Measurements from ENCODE around the gene CDC20B.
"Not testable (repeated sequence)": the region's sequence is repeated elsewhere in the genome, so short reads cannot be mapped to it uniquely, and the experiment has no call there.

CDC20B gene

GRCh38 chr5:55159763-55160492 lies 13.0 kb downstream of the CDC20B start, which contains the start of gene GPX8:
Gene GPX8, plus strand, starts transcription at chr5:55160171. Its CDS starts 22 bp downstream, at chr5:55160193.
- DNase-seq: peak; percentile 11 to 49

GRCh38 chr5:55154873-55155272 lies 18.1 kb downstream of the CDC20B start:
- DNase-seq: no peak

- DNase-seq: no peak
Measured at GRCh38 chr5:55151923-55152842, 20.8 kb downstream of the CDC20B start.

GRCh38 chr5:55149308-55149795 lies 23.6 kb downstream of the CDC20B start:
- DNase-seq: no peak

- peak; percentile 86 to 91 for DNase-seq
Measured at GRCh38 chr5:55146543-55147151, 26.3 kb downstream of the CDC20B start.

GRCh38 chr5:55146080-55146479 lies 26.9 kb downstream of the CDC20B start:
- no peak for DNase-seq

GRCh38 chr5:55143624-55144023 lies 29.4 kb downstream of the CDC20B start:
- DNase-seq: no peak

- no peak for DNase-seq
Measured at GRCh38 chr5:55141945-55142690, 30.9 kb downstream of the CDC20B start.

- no peak for DNase-seq
Measured at GRCh38 chr5:55140908-55141665, 31.9 kb downstream of the CDC20B start.

- DNase-seq: no peak
Measured at GRCh38 chr5:55136521-55136920, 36.5 kb downstream of the CDC20B start.

GRCh38 chr5:55134053-55134722 lies 38.8 kb downstream of the CDC20B start:
- no peak for DNase-seq

- no peak for DNase-seq
Measured at GRCh38 chr5:55123365-55123764, 49.6 kb downstream of the CDC20B start.

- no peak for DNase-seq
Measured at GRCh38 chr5:55114061-55114460, 58.9 kb downstream of the CDC20B start.

- DNase-seq: no peak
Measured at GRCh38 chr5:55113327-55113726, 59.6 kb downstream of the CDC20B start.

GRCh38 chr5:55110217-55110616 lies 62.8 kb downstream of the CDC20B start:
- DNase-seq: no peak

GRCh38 chr5:55108661-55109060 lies 64.3 kb downstream of the CDC20B start:
- DNase-seq: no peak

- DNase-seq: not testable (repeated sequence)
Measured at GRCh38 chr5:55105976-55106375, 67.0 kb downstream of the CDC20B start.

GRCh38 chr5:55104946-55105701 lies 67.9 kb downstream of the CDC20B start:
- DNase-seq: no peak

- DNase-seq: no peak
Measured at GRCh38 chr5:55104036-55104772, 68.8 kb downstream of the CDC20B start.

GRCh38 chr5:55102348-55102747 lies 70.6 kb downstream of the CDC20B start, which contains the start of gene GZMA:
Gene GZMA, plus strand, starts transcription at chr5:55102646. Its CDS starts 37 bp downstream, at chr5:55102683.
- DNase-seq: no peak

All from NCI-H187 (cell line).